CD14-positive monocyte (primary cell): Measurements from ENCODE around the gene NR2F1. TPM values are rescaled to one million over a fixed set of nuclear protein-coding genes. Genes with fewer than 3 reads are reported as not detected.

Experiments used
- DNase-seq, 3 donors: peaks; one replicate each; pipeline ENCODE4 v3.0.0-alpha.2; 2011 to 2022
- H2AFZ ChIP-seq: 2 replicates; pipeline ENCODE4 v1.6.0; 2012; ENCODE audit warnings: mild to moderate bottlenecking, low read depth, low read length, inconsistent platforms; ENCODE audit not compliant: insufficient read depth, poor library complexity, severe bottlenecking
- H3K27ac ChIP-seq, 2 donors: 1 replicate in 1 of 2; 2 replicates in 1 of 2; pipeline ENCODE4 v1.5.1; 2012 to 2013; ENCODE audit warnings: low read length in 2 of 2, control low read depth in 1 of 2, inconsistent platforms in 1 of 2, low read depth in 1 of 2, mild to moderate bottlenecking in 1 of 2
- H3K27me3 ChIP-seq, 2 donors: one replicate each; pipeline versions ENCODE4 v1.6.0 to v1.6.1; 2011 to 2013; ENCODE audit warnings: low read length in 2 of 2; ENCODE audit not compliant: control insufficient read depth in 2 of 2, insufficient read depth in 2 of 2
- H3K36me3 ChIP-seq, 2 donors: replicated peaks in 1 of 2; 1 replicate in 1 of 2; 2 replicates in 1 of 2; pipeline versions ENCODE4 v1.5.1 to v1.6.1; 2012 to 2013; ENCODE audit warnings: low read length in 2 of 2, control low read depth in 1 of 2, inconsistent platforms in 1 of 2, mild to moderate bottlenecking in 1 of 2; ENCODE audit not compliant: insufficient read depth in 2 of 2, control insufficient read depth in 1 of 2
- H3K4me1 ChIP-seq, 2 donors: 1 replicate in 1 of 2; 2 replicates in 1 of 2; pipeline versions ENCODE4 v1.5.1 to v1.6.1; 2012 to 2013; ENCODE audit warnings: low read length in 2 of 2, control low read depth in 1 of 2, inconsistent platforms in 1 of 2, mild to moderate bottlenecking in 1 of 2, moderate library complexity in 1 of 2; ENCODE audit not compliant: insufficient read depth in 2 of 2, control insufficient read depth in 1 of 2
- H3K4me2 ChIP-seq: replicated peaks from 2 replicates; pipeline ENCODE3; 2012; ENCODE audit warnings: low read length, moderate library complexity, mild to moderate bottlenecking; ENCODE audit not compliant: poor library complexity, severe bottlenecking; ENCODE audit errors: extremely low read depth
- H3K4me3 ChIP-seq, 3 experiments: fragments of 200-600 bp in 1 of 3; sonication (generic) in 1 of 3; replicated peaks in 1 of 3; 1 replicate in 2 of 3; 2 replicates in 1 of 3; pipeline ENCODE4 v1.5.1; 2011 to 2013; ENCODE audit warnings: low read length in 3 of 3, mild to moderate bottlenecking in 3 of 3, control low read depth in 2 of 3, low read depth in 2 of 3, inconsistent platforms in 1 of 3, moderate library complexity in 1 of 3
- H3K79me2 ChIP-seq: 2 replicates; pipeline ENCODE4 v1.6.0; 2012; ENCODE audit warnings: mild to moderate bottlenecking, control low read depth, inconsistent platforms, low read length, moderate library complexity; ENCODE audit not compliant: insufficient read depth
- H3K9ac ChIP-seq: 2 replicates; pipeline ENCODE4 v1.6.0; 2017; ENCODE audit warnings: low read length, mild to moderate bottlenecking; ENCODE audit not compliant: insufficient read depth, poor library complexity, severe bottlenecking
- H3K9me3 ChIP-seq, 2 donors: replicated peaks in 1 of 2; 1 replicate in 1 of 2; 2 replicates in 1 of 2; pipeline versions ENCODE4 v1.5.1 to v1.6.1; 2012 to 2013; ENCODE audit warnings: low read length in 2 of 2, control low read depth in 1 of 2; ENCODE audit not compliant: control insufficient read depth in 1 of 2, insufficient read depth in 1 of 2
- H4K20me1 ChIP-seq: 2 replicates; pipeline ENCODE4 v1.6.0; 2012; ENCODE audit warnings: mild to moderate bottlenecking, low read length, control low read depth, moderate library complexity; ENCODE audit not compliant: insufficient read depth
- H3K27ac Mint-ChIP-seq, 7 donors: one replicate each; pipeline ENCODE4 v1.8.0; 2020; ENCODE audit warnings: mild to moderate bottlenecking in 7 of 7, mixed read lengths in 7 of 7, moderate library complexity in 6 of 7, inconsistent platforms in 2 of 7
- H3K27me3 Mint-ChIP-seq, 3 donors: one replicate each; pipeline ENCODE4 v1.8.0; 2021 to 2022; ENCODE audit warnings: low read depth in 3 of 3, mild to moderate bottlenecking in 3 of 3, mixed read lengths in 3 of 3, moderate library complexity in 3 of 3, inconsistent platforms in 1 of 3
- H3K36me3 Mint-ChIP-seq, 2 donors: one replicate each; pipeline ENCODE4 v1.8.0; 2020; ENCODE audit warnings: mixed read lengths in 2 of 2, inconsistent platforms in 1 of 2, mild to moderate bottlenecking in 1 of 2
- H3K4me1 Mint-ChIP-seq: one replicate; pipeline ENCODE4 v1.8.0; 2020; ENCODE audit warnings: mild to moderate bottlenecking, mixed read lengths
- H3K4me3 Mint-ChIP-seq, 2 donors: one replicate each; pipeline ENCODE4 v1.8.0; 2020; ENCODE audit warnings: mild to moderate bottlenecking in 2 of 2, mixed read lengths in 2 of 2, moderate library complexity in 1 of 2
- H3K9me3 Mint-ChIP-seq, 7 donors: one replicate each; pipeline ENCODE4 v1.8.0; 2020 to 2022; ENCODE audit warnings: mixed read lengths in 7 of 7, mild to moderate bottlenecking in 6 of 7, moderate library complexity in 6 of 7, inconsistent platforms in 2 of 7
- WGBS: methylation state at CpG from one replicate; pipeline ENCODE4 v1.1.5; 2013; ENCODE audit warnings: missing lambda C conversion rate; ENCODE audit not compliant: insufficient coverage; 5-methylcytosine and 5-hydroxymethylcytosine counted together
- intact Hi-C, 2 donors: fragments of 100-400 bp; cut with micrococcal nuclease; formaldehyde crosslinking; loops; one replicate each; pipeline versions ENCODE4 v1.15.0 to v1.15.1; 2023
- polyA plus RNA-seq, 3 donors: library from polyadenylated mRNA; depleted of rRNA in 1 of 3; unstranded in 2 of 3; stranded (reverse) in 1 of 3; fragments of 300-500 nt in 2 of 3; fragments of >200 nt in 1 of 3; fragmentation: Illumina TruSeq in 2 of 3; gene quantifications; 1 replicate in 2 of 3; 2 replicates in 1 of 3; pipeline ENCODE4 v1.2.3, GENCODE V29; 2012 to 2021
- TF ChIP-seq, protein P1 (sequence below): fragments of 200-600 bp; IDR thresholded peaks from one replicate; pipeline ENCODE4 v1.8.0; 2022; ENCODE audit warnings: antibody characterized with exemption, mild to moderate bottlenecking

The NR2F1 gene
- polyA plus RNA-seq, 3 donors, result not detected

DNA sequence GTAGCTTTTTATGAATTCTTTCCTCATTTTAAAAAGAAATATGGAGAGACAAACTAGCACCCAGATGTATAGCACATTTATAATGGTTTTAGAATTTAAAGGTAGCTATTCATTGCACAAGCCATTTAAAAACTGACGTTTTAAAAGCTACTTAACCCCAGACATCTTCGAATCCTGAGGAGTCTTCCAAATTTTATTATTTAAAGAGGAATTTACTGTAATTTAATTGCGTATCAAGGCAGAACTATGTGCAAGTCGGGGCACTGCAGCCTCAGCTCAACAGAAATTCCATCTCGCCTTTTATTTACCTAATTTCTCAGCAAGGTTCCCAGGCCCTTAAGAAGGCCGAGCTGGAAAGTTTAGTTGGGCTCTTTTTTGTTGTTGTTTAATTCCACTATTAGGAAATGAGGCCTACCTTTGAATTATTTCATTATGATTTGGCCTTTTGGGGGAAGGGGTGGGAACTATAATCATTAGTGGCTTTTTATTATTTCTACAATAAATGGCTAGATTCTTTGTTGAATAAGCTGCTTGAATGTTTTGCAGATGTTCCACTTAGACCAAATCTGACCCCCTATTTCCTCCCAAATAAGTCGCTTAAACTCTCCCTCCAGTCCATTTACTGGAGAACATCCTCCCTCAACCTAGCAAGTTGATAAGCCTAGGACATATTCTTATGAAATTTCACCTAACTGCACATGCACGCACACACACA, 20.2 kb downstream of the NR2F1 start:
- Mint-ChIP-seq H3K4me3 (peak overlapping the region in 1 of 2 donors; percentile 89), H3K9me3 (peaks cover 0 to 26% (median 16%) of the 10 kb centered on the region in 7 donors), H3K27ac (no peak overlapping the region), H3K36me3 (peaks cover 3 to 10% of the 10 kb centered on the region in 2 donors), H3K4me1 (peaks cover 8% of the 10 kb centered on the region), H3K27me3 (peaks cover 11 to 55% (median 41%) of the 10 kb centered on the region in 3 donors)
- Histone ChIP-seq H3K9ac (no peak overlapping the region), H3K4me3 (no peak overlapping the region), H2AFZ (no peak overlapping the region), H4K20me1 (no peaks in the 10 kb centered on the region), H3K27me3 (peaks cover 99% of the 10 kb centered on the region in 2 donors), H3K9me3 (peaks cover 7 to 73% of the 10 kb centered on the region in 2 donors), H3K79me2 (no peaks in the 10 kb centered on the region), H3K4me1 (no peaks in the 10 kb centered on the region), H3K4me2 (no peak overlapping the region), H3K36me3 (no peaks in the 10 kb centered on the region), H3K27ac (no peak overlapping the region)
- TF ChIP-seq, protein P1, sequence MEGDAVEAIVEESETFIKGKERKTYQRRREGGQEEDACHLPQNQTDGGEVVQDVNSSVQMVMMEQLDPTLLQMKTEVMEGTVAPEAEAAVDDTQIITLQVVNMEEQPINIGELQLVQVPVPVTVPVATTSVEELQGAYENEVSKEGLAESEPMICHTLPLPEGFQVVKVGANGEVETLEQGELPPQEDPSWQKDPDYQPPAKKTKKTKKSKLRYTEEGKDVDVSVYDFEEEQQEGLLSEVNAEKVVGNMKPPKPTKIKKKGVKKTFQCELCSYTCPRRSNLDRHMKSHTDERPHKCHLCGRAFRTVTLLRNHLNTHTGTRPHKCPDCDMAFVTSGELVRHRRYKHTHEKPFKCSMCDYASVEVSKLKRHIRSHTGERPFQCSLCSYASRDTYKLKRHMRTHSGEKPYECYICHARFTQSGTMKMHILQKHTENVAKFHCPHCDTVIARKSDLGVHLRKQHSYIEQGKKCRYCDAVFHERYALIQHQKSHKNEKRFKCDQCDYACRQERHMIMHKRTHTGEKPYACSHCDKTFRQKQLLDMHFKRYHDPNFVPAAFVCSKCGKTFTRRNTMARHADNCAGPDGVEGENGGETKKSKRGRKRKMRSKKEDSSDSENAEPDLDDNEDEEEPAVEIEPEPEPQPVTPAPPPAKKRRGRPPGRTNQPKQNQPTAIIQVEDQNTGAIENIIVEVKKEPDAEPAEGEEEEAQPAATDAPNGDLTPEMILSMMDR, result no peak
- intact Hi-C loops, result no loop called here
- DNase-seq, result no peak
- 14% methylated on average over 1 of the region's 8 CpGs for WGBS

DNA sequence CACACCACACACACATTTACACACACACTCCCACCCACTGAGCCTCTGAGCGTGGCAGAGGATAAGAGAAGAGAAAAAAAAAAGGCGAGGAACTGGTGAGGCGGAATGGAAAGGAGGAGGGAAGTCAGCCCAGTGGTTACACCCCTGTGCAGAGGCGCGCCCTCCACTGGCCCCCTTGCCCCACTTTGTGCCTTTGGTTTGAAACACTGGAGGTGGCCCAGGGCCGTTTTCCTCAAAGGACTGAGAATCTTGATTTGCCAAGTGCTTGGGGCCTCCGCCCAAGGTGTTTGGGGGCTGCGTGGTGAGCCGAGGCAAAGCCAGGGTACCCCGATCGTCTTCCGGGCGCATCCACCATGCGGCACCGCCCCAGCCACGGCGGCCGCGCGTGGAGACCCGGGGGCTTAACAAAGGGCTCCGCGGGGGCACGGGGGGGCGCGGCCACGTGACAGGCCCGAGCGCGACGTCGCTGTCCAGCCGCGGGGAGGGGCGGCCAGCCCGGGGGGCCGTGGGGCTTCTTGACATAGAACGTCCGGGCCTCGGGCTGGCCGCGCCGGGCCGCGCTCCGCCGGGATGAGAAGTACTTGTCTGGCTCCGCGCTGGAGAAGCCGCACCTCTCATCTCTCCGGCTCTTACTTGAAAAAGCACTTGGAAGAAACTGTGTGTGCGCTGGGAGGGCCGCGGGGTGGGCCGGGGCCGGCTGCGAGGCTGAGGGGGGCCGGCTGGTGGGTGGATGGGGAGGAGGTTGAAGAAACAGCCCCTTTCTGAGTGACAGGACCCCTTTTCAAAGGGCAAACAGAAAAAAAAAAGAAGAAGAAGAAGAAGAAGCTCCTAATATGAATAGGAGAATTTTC, 21.0 kb downstream of the NR2F1 start:
- Histone ChIP-seq H3K4me2 (no peak overlapping the region), H3K36me3 (no peaks in the 10 kb centered on the region), H3K27ac (no peak overlapping the region), H3K9me3 (peaks cover 4 to 65% of the 10 kb centered on the region in 2 donors), H3K4me1 (no peaks in the 10 kb centered on the region), H4K20me1 (no peaks in the 10 kb centered on the region), H2AFZ (no peak overlapping the region), H3K27me3 (peaks cover 99% of the 10 kb centered on the region in 2 donors), H3K4me3 (no peak overlapping the region), H3K79me2 (no peaks in the 10 kb centered on the region), H3K9ac (no peak overlapping the region)
- TF ChIP-seq, protein P1, result no peak
- H3K27ac Mint-ChIP-seq, result no peak overlapping the region
- H3K27me3 Mint-ChIP-seq, result peaks cover 17 to 63% (median 49%) of the 10 kb centered on the region in 3 donors
- H3K36me3 Mint-ChIP-seq, result peaks cover 3 to 10% of the 10 kb centered on the region in 2 donors
- peaks cover 0 to 26% (median 16%) of the 10 kb centered on the region in 7 donors for H3K9me3 Mint-ChIP-seq
- peaks cover 8% of the 10 kb centered on the region for H3K4me1 Mint-ChIP-seq
- WGBS, result 4% methylated on average over 45 of the region's 58 CpGs
- no peak for DNase-seq
- intact Hi-C loops, result no loop called here
- H3K4me3 Mint-ChIP-seq, result peak overlapping the region in 1 of 2 donors; percentile 89
